Measurements from ENCODE around the gene PIAS1.
"Not testable (repeated sequence)": the region's sequence is repeated elsewhere in the genome, so short reads cannot be mapped to it uniquely, and the experiment has no call there.

PIAS1 gene

DNA sequence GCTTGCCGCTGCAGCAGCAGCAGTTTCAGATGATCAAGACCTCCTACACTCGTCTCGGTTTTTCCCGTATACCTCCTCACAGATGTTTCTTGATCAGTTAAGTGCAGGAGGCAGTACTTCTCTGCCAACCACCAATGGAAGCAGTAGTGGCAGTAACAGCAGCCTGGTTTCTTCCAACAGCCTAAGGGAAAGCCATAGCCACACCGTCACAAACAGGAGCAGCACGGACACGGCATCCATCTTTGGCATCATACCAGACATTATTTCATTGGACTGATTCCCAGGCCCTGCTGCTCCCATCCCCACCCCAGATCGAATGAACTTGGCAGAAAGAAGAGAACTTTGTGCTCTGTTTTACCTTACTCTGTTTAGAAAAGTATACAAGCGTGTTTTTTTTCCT, 133.4 kb downstream of the PIAS1 start:
- DNase-seq = no peak

DNA sequence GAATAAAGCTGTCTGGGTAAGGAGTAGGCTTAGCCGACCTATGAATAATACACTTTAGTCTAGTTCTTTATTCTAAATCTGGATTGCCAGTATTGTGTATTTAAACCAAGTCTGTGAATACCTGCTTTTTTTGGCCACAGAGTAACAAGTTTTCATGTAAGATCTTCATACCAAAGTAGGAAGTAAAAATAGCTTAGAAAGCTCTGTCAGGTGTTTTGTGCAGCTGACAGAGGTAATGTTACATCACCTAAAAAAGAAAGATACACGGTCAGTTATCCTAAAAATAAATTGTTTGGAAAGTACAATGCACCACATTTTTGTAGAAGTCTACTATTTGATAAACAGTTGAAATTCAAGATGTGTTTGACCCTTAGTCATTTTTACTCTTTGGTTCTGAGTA, 134.5 kb downstream of the PIAS1 start:
- no peak for DNase-seq

DNA sequence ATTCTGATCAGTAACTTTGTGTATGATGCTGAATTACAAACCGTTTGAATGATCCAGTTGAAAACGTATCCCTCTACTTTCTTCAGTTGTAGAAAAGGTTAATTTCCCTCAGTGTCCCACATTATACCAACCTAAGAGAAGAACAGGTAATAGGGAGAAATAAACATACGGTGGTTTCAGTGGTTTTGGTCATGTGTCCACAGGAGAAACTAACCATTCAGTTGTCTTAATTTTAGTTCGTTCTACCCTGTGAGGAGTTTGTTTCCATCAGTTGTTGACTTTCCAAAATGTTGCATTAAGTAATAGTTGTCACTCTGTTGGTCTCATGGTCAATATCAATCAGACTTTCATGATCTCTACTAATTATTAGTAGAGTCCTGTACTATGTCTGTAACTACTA, 135.9 kb downstream of the PIAS1 start:
- DNase-seq = no peak

DNA sequence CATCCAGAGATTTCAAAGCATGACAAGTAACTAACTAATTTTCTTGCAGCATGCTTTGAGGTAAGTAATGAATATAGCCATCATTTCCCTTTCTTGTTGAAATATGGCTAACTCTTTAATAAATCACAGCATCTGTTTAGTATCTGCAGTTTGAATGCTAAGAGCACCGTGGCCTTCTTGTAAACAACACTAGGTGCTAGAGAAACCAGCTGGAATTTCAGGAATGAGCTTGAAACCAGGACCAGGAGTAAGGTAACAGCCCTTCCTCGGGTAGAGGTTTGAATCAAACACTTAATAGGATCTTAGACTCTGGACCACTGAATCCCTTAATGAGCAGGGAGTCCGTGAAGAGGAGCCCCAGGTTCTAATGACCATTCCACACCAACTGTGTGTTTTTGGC, 137.4 kb downstream of the PIAS1 start:
- DNase-seq = no peak

DNA sequence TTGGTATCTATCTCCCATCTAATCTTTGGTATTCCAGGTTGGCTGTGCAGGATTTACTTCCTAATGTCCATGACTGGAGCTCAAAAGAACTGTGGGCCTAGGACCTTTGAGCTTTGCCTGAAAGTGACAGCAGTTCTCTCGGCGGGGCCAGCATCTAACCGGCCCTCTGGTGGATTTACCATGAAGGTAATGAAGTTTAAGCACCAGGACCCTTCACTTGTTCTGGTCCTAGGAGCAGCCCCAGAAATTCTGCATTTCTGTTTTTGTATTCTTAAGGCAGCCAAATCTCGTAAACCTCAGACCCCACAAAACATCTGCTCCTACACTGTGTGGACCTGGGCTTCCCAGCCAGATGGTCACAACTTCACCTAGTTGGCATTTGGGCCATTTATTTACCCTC, 138.0 kb downstream of the PIAS1 start:
- no peak for DNase-seq

DNA sequence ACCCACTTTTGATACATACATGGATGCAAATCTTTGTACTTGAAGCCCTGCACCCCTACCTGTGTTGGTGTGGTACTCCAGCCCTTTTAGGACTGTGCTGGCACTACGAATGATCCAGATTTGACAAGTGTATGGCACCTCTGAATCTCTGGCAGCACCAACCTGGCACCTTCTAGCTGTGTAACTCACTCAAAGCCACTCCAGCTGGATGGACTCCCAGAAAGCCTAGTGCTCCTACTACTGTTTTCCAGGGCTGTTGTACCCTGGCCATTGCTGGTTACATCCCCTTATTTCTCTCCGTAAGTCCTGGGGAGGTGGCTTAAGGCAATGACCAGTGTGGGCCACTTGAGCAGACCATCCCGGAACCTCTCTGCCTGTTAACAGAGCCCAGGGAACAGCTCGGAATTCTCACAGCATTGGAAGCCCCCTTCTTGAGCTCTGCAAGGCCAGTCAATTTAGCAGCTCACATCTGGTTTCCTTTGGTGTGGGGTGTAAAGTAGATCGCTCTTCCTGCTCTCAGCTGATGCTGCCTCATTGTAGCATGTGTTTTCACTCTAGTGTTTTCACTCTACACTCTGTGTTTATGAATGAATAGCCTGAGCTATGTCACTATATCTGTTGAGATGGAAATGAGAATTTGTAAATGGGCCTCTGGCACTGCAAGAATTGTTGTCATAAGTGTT, 138.8 kb downstream of the PIAS1 start:
- no peak for DNase-seq

DNA sequence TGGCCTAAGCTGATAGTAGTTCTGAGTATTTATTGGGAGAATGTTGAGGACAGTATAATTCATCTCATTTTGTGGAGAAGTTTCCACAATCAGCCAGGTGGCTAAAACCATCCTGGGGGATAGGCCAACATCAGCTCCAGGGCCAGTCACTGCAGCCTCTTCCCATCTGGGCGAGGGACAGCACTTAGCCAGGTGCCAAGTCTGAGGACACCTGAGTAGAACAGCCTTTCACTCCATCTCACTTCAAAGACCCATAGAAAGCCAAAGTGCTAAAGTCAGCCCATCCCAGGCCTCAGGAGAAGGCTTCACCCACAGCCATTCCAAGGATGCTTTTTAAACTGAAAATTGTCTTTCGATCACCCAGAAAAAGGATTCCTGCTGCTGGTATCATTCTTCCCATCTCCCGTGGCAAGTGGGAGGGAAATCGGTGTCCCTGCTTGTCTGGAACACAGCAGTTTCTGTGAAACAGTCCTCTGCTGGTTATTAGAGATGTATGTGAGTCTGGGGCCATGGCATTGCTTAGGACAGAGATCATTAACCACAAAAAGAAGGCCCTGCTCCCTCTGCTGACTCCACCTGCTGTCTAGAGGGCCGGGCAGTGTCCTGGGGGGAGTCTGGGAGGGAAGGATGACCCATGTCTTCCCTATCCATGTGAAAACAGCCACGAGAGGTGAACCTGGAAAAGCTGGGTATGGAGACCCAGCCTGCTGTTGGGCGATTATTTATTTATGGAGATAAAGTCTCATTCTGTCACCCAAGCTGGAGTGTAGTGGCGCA, 141.4 kb downstream of the PIAS1 start:
- DNase-seq = no peak

DNA sequence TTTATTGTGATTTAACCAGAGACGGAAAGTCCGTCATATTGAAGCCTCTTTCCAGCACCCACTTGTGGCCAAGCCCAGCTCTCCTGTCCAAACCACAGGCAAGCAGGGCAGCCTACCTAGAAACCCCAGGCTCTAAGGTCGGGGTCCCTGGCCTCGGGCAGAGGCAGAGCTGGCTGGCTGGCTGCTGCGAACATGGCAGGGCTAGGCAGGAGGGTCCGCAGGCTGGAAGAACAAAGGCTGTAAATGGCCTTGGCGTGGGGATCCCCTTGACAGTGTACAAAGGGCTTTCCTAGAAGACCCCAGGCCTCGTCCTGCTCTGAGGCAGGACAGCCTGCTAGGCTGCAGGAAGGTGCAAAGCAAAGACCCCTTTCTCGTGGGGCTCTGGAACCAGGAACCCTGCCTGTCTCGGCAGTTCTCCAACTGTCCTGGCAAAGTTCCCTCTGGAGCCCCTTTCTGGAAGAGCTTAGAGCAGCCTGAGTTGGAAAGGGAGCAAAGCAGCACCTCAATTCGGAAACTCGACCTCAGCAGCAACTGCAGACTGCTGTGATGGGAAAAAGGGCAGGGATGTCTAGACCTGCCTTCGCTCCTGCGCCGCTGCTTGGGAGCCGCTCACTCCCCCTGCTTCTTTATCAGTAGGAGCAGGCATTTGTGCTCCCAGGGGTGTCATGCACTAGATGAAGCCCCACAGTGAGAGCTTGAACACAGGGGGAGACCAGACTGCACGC, 142.5 kb downstream of the PIAS1 start:
- no peak for DNase-seq

DNA sequence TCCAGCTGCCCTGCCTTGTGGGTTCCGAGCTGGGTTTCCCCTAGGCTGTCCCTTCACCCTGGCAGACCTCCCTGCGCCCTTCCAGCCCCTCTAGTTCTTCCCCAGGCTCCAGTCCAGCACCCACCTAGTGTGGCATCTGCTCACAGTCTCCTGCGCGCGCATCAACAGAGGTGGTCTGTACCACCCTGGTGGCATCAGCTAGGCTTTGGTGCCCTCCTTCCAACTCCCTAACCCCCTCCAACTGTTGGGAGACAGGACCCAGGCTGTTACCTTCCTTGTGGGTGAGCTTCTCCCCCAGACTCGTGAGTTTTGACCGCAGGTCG, 143.0 kb downstream of the PIAS1 start:
- no peak for DNase-seq

DNA sequence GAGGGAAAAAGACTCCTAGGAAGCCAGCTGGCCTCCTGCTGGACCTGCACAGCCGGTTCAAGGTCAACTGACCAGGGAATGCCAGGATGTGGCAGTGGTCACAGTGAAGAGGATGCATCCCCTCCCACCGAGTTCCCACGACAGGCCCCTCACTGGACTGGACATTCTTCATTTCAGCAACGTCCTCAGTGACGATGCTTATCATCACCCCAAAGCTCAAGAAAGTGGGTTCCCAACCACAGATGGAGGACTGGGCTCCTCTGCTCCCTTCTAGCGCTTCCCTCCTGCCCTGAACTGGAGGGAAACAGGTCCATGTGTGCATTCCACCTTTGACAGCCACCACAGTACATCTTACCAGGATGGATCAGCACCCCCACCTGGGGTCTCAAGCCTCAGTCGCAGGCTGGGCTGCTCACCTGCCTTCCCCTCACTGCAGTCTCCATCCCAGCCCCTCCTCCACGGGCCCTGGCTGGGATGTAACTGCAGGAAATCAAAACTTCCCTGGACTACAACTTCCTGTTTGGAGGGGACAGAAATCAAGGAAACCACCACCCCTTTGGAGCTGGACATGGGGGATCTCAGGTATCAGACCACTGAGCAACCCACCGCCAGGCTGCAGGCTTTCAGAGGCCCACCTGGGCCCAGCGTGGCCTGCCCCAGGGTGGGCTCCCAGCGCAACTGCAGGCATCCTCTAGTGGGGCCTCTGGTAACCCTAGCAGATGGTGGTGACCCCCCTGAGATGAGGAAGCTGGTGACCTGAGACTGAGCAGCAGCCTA, 143.7 kb downstream of the PIAS1 start:
- no peak for DNase-seq

DNA sequence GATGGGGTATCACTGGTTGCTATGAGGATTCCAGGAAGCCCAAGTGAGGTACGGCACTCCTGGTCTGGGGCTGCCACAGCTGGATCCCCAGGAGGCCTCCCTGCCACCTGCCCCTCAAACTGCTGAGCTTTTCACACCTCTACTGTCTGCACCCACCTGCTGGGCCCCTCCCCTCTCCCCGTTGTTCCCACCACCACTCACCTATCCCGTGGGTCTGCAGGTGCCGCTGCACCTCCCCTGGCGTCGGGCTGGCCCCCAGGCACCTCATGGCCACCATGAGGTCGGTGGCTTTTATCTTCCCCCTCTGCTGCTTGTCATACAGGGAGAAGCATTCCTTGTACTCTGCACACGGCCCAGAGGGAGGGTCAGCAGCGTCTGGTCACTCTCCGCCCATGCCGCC, 145.2 kb downstream of the PIAS1 start:
- DNase-seq = no peak

DNA sequence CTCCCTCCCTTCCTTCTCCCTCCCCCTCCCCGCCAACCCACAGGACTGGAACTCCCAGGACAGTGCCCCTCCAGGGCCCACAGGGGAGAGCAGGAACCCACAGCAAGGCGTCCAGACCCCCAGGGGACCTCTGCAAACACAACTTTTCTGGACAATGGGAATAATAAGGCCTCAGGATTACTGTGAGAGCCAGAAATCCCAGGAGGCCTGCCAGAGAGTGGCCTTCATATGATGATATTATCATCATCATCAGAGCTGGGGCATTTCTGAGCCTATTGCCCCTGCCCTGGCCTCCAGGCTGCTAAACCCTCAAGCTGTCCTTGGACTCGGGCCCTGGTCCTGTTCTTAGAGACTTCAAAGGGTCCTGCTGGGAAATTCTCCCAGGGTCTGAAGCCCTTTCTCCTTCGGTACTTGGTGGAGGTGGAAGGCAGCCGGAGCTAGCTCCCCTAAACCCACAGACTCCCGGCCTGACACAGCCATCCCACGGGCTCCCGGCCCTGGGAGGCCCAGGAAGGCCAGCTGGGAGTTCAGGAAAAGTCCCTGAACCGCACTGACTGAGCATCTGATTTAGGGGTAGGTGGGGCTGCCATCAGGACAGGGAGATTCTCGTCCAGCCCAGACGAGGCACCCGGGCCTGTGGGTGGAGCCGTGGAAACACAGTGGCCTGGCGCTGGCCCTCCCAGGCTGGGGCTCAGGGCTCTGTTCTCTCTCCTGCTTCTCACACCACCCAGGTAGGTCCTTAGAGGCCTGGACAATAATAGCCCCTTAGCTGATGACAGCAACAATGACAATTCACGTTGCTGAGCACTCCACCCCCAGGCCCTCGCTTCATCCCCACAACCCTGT, 146.1 kb downstream of the PIAS1 start:
- DNase-seq = no peak

DNA sequence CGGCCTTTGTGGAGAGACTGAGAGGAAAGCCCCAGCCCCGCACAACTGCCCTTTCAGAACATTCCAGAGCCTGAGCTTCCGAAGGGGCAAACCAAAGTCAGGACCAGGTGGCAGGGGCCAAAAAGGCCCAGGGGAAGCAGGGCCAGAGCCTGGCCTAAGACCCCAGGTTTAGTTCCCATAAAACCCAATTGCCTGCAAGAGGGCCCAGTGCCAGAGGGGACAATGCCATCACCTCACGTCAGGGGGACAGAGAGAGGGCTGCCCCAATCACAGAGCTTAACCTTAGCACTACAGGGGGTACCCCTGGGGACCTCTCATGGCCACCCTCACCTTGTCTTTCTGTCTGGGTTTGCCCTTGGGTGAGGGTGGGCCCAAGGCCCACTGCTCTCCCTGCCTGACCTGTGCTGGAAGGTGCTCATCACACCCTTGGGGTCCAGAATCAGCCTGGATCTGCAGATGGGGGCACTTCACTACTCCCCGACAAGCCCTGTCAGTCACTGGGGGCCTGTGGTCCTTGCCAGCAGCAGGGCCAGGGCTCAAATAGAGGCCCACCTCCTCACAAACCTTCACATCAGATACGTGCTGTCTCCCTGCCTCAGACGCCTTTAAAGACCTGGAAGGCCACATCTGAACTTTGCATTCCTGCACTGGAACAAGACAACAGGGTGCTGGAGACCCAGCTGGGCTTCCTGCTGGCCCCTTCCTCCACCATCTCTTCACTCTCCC, 147.2 kb downstream of the PIAS1 start:
- no peak for DNase-seq

DNA sequence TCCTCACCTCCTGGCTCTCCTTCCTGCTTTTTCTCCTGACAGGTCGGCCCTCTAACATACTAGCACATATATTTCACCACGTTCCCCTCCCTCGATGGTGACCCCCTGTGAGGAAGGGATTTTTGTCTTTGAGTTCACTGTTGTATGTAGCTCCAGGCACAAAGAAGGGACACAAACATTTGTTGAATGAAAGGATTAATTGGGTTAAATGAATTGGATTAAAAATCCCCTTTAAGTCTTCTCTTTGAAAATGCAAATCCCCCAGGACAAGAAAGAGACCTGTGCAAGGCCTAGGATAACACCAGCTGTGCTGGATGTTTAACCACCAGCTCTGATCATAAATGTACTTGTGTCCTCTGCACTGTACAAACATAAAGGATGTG, 147.8 kb downstream of the PIAS1 start:
- no peak for DNase-seq

DNA sequence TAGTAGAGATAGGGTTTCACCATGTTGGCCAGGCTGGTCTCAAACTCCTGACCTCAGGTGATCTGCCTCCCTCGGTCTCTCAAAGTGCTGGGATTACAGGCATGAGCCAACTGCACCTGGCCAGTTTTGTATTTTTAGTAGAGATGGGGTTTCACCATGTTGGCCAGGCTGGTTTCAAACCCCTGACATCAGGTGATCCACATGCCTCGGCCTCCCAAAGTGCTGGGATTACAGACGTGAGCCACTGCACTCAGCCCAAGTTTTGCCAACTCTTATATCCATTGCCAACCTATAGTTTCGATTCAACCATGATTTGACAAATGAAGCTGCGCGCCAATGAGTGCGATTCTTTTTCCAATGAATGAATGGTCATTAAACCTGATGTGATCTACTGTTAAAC, 148.9 kb downstream of the PIAS1 start:
- DNase-seq = not testable (repeated sequence)

DNA sequence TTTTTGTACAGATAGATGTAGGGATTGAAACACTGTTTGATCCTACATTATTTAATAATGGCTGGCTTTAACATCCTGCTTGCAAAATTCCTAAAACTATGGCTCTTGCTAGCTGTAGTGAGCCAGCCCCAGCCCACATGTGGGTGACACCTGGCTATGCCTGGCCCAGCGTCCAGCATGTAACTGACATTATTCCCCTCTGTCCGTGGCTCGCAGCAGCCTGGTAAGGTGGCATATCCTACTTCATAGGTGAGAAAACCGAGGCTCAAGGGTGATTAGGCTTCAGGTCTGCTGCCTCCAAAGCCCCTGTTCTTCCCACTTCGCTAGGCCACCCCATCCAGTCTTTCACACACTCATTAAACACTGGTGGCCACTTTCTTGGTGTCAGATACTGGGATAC, 149.4 kb downstream of the PIAS1 start:
- no peak for DNase-seq

DNA sequence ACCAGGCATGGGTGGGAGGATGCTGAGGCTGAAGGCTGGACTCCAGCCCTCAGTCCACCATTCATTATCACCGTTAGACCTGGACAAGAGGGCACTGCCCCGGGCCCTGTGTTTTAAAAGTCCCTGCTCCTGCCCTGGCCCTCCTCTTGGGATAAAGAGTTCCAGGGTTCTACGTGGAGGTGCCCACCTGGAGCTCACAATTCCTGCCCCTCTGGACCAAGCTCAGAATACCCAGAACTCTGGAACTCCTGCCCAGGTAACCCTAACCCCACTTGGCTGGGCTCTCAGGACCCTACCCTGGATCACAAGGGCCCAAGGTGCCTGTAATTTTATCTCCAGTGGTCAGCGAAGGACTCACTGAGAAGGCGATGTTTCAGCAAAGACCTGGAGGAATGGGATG, 149.8 kb downstream of the PIAS1 start:
- no peak for DNase-seq

DNA sequence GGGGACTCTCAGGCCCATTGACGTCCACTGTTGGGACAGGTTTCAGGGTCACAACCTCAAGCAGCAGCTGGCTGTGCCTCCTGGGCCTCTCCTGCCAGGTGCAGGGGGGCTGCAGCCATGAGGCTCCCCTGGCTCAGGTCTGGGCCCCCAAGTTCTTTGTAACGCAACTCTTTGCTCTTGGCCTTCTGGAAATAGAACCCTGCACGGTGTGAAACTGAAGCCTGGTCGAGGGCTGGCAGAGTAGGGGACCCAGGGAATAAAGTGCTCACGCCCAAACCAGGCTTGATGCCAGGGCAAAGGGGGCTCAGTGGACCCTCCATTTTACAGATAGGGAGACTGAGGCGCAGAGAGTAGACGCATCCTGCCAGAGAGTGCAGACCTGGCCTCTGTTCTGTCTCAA, 150.2 kb downstream of the PIAS1 start:
- no peak for DNase-seq

DNA sequence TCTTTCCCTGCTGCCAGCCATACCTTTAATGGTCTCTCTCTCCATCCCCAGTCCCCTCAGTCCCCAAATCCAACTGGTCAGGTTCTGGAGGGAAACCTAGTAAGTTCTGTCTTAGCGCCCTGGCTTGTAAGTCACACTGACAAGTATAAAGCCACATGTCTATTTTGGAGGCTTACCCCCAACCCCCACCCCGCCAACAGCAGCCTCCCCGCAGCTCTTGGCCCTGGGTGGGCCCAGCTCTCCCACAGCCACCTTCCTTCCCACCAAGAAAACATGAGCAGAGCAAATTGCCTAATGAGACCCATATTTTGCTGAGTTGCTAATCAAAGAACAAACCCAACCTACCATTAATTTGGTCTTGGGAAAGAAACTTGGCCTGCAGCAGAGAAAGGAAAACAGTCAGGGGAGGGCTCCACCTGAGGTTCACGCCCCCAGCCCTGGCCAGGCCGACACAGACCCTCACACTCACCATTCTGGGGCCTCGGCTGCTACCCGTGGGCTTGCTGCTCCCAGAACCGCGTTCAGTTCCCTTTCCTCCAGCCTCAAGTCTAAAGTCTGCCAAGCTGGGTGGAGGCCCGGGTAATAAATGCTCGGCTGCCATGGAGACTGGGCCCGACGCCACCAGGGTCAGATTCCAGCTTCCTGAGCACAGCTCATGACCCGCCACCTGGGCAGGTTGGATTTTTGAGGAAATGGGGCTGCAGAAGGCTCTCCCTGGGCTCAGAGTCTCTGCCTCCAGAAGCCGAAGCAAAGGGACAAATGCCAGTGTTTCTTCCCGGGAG, 150.9 kb downstream of the PIAS1 start, which contains the start of gene CALML4:
TSS of gene CALML4 (minus strand) at position 557 of the 782 bp plus-strand sequence. CDS start at position 472, 85 bp downstream.
- DNase-seq = no peak

DNA sequence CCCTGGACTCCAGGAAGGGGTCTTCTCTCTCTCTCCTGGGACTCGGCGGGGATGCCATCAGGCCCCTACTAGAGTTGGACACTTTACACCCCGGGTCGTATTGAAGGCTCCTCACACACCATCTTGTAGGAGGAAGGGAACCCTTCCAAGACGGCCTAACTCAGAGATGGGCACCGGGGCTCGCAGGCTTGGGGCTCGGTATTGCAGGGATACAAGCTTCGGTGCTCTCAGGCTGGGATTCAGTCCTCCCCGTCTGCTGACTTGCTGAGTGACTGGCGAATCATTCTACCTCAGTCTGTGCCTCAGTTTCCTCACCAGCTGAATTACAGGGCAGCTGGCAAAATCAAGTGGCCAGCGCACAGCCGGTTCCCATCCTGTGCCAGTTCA, 151.4 kb downstream of the PIAS1 start:
- DNase-seq = no peak
